Keratinocyte (primary cell): ENCODE measurements around the gene EIF4E1B. TPM values are rescaled to one million over a fixed set of nuclear protein-coding genes. Genes with fewer than 3 reads are reported as not detected.

Source experiments
- DNase-seq: peaks from one replicate; pipeline ENCODE4 v3.0.0-alpha.2; 2011; ENCODE audit warnings: low read depth, missing footprints, low spot score
- FAIRE-seq: peaks from 2 replicates; lab custom pipeline; 2011; peaks lifted over from hg19 to GRCh38; lab: Jason Lieb, UNC
- H2AFZ ChIP-seq: 2 replicates; pipeline ENCODE4 v1.6.0; 2012; ENCODE audit warnings: low read length, control low read depth, inconsistent platforms; ENCODE audit not compliant: control insufficient read depth
- H3K27ac ChIP-seq: 2 replicates; pipeline ENCODE4 v1.5.1; 2011; ENCODE audit warnings: low read length; ENCODE audit not compliant: control insufficient read depth, insufficient read depth
- H3K27me3 ChIP-seq: 3 replicates; pipeline ENCODE4 v1.6.0; 2011; ENCODE audit warnings: low read length; ENCODE audit not compliant: control insufficient read depth, insufficient read depth; ENCODE audit errors: extremely low read depth
- H3K36me3 ChIP-seq, 2 experiments: 2 replicates in 1 of 2; 3 replicates in 1 of 2; pipeline ENCODE4 v1.5.1; 2011; ENCODE audit warnings: low read length in 2 of 2, mild to moderate bottlenecking in 1 of 2; ENCODE audit not compliant: control insufficient read depth in 2 of 2, insufficient read depth in 2 of 2; ENCODE audit errors: extremely low read depth in 1 of 2
- H3K4me1 ChIP-seq: 3 replicates; pipeline ENCODE4 v1.5.1; 2011; ENCODE audit warnings: low read length; ENCODE audit not compliant: control insufficient read depth, insufficient read depth; ENCODE audit errors: extremely low read depth
- H3K4me2 ChIP-seq: 3 replicates; pipeline ENCODE4 v1.6.0; 2011; ENCODE audit warnings: low read depth, low read length; ENCODE audit not compliant: control insufficient read depth, insufficient read depth; ENCODE audit errors: extremely low read depth
- H3K4me3 ChIP-seq, 3 experiments: fragments of 200-600 bp in 1 of 3; sonication (generic) in 1 of 3; 2 replicates in 2 of 3; 3 replicates in 1 of 3; pipeline ENCODE4 v1.5.1; 2011 to 2016; ENCODE audit warnings: low read length in 3 of 3, mild to moderate bottlenecking in 3 of 3, control low read depth in 2 of 3, inconsistent platforms in 1 of 3, low read depth in 1 of 3, mixed read lengths in 1 of 3, mixed run types in 1 of 3, moderate library complexity in 1 of 3; ENCODE audit not compliant: control insufficient read depth in 2 of 3, insufficient read depth in 2 of 3; ENCODE audit errors: extremely low read depth in 1 of 3
- H3K79me2 ChIP-seq: 2 replicates; pipeline ENCODE4 v1.6.0; 2012; ENCODE audit warnings: low read length; ENCODE audit not compliant: control insufficient read depth, insufficient read depth
- H3K9ac ChIP-seq: 3 replicates; pipeline ENCODE4 v1.6.0; 2011; ENCODE audit warnings: low read length; ENCODE audit not compliant: control insufficient read depth, insufficient read depth; ENCODE audit errors: extremely low read depth
- H3K9me1 ChIP-seq: 3 replicates; pipeline ENCODE4 v1.6.0; 2011; ENCODE audit warnings: low read length; ENCODE audit not compliant: control insufficient read depth, insufficient read depth; ENCODE audit errors: extremely low read depth
- H3K9me3 ChIP-seq: 2 replicates; pipeline ENCODE4 v1.5.1; 2012; ENCODE audit warnings: low read depth, low read length; ENCODE audit not compliant: control insufficient read depth
- H4K20me1 ChIP-seq: 3 replicates; pipeline ENCODE4 v1.6.0; 2011; ENCODE audit warnings: low read length; ENCODE audit not compliant: control insufficient read depth, insufficient read depth; ENCODE audit errors: extremely low read depth
- EZH2 ChIP-seq: IDR thresholded peaks from one replicate; pipeline ENCODE4 v1.6.1; 2012; ENCODE audit warnings: inconsistent platforms, mild to moderate bottlenecking, low read length, moderate library complexity
- dilution Hi-C: fragments of 300-500 bp; cut with MboI; formaldehyde crosslinking; loops from one replicate; pipeline ENCODE4 v1.7.0; 2020; ENCODE audit warnings: low sequenced_read_pairs; ENCODE audit not compliant: extremely low pct_ligation_motif_present
- polyA plus RNA-seq, 5 experiments: library from polyadenylated mRNA; depleted of rRNA in 3 of 5; stranded (reverse) in 3 of 5; stranded (forward) in 1 of 5; unstranded in 1 of 5; fragments of >200 nt; gene quantifications; 1 replicate in 1 of 5; 2 replicates in 3 of 5; 3 replicates in 1 of 5; pipeline versions ENCODE4 v1.2.1 to v1.2.3, GENCODE V29; 2011 to 2012; ENCODE audit warnings: missing spikeins in 2 of 5, low read depth in 1 of 5, low replicate concordance in 1 of 5
- TF ChIP-seq, protein P1 (sequence below), 3 experiments: IDR thresholded peaks in 1 of 3; conservative IDR thresholded peaks in 1 of 3; optimal IDR thresholded peaks in 1 of 3; 2 replicates in 2 of 3; 3 replicates in 1 of 3; pipeline versions ENCODE3 to v1.5.1; 2011; ENCODE audit warnings: low read length in 3 of 3, mild to moderate bottlenecking in 3 of 3, moderate library complexity in 2 of 3, control low read depth in 1 of 3, inconsistent platforms in 1 of 3; ENCODE audit not compliant: insufficient read depth in 2 of 3; ENCODE audit errors: extremely low read depth in 1 of 3

Gene EIF4E1B
- polyA plus RNA-seq, 1 donor (not counting 4 experiments of a cell fraction or from before 2014, with no cell fraction given) = not detected

DNA sequence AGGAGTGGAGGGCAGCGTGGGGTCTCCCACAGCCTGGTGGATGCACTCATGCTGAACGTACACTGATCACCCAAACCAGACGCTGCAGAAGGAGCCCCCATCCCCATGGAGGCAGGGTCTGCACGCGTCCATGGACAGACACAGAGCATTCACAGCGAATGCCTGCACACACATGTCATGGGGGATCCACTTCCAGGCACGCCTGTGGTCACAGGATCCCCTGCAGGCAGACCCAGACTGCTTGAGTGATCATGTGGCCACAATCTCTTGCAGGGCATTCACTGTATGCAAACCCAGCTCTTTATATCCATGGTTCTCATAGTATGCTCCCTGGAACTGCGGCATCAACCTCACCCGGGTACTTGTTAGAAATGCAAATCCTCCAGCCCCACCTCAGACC, 5.5 kb upstream of the EIF4E1B start:
- Histone ChIP-seq H3K4me1 (peaks cover 43% of the 10 kb centered on the region), H3K27me3 (peaks cover 16% of the 10 kb centered on the region), H3K9ac (no peak overlapping the region), H2AFZ (no peak overlapping the region), H3K4me2 (no peak overlapping the region), H4K20me1 (peaks cover 4% of the 10 kb centered on the region), H3K79me2 (no peaks in the 10 kb centered on the region), H3K9me1 (no peaks in the 10 kb centered on the region), H3K36me3 (no peaks in the 10 kb centered on the region), H3K27ac (no peak overlapping the region), H3K4me3 (no peak overlapping the region), H3K9me3 (no peaks in the 10 kb centered on the region)
- dilution Hi-C loops = no loop called here
- no peak for TF ChIP-seq EZH2
- TF ChIP-seq, protein P1, sequence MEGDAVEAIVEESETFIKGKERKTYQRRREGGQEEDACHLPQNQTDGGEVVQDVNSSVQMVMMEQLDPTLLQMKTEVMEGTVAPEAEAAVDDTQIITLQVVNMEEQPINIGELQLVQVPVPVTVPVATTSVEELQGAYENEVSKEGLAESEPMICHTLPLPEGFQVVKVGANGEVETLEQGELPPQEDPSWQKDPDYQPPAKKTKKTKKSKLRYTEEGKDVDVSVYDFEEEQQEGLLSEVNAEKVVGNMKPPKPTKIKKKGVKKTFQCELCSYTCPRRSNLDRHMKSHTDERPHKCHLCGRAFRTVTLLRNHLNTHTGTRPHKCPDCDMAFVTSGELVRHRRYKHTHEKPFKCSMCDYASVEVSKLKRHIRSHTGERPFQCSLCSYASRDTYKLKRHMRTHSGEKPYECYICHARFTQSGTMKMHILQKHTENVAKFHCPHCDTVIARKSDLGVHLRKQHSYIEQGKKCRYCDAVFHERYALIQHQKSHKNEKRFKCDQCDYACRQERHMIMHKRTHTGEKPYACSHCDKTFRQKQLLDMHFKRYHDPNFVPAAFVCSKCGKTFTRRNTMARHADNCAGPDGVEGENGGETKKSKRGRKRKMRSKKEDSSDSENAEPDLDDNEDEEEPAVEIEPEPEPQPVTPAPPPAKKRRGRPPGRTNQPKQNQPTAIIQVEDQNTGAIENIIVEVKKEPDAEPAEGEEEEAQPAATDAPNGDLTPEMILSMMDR (optimal IDR thresholded peaks at IDR 0.05 in 1 of 3, IDR thresholded peaks at IDR 0.05 in 1 of 3, conservative IDR thresholded peaks at IDR 0.05 in 1 of 3; ENCODE audit: extremely low read depth in 1 of 3, insufficient read depth in 2 of 3, low read length in 3 of 3) = no peak
- DNase-seq (no peak), FAIRE-seq (no peak)

DNA sequence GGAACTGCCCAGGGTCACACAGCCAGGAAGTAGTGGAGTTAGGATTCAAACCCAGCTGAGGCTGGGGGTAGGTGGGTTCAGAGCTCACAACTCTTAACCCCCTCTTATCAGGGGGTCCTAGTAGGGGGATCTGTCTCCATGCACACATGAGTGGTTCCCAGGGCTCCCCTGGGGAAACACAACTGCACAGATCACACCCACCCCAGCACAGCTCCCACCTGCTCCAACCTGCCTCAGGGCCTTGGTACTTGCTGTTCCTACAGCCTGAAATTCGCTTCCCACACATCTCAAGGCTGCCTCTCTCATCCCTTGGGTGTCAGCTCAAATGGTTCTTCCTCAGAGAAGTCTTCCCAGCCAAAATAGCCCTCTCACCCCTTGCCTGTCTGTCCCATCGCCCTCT, 5.0 kb upstream of the EIF4E1B start:
- dilution Hi-C loops = no loop called here

More for the DNA sequence above, 5.0 kb upstream of the EIF4E1B start:
- H4K20me1 ChIP-seq = peaks cover 4% of the 10 kb centered on the region
- TF ChIP-seq, protein P1 (optimal IDR thresholded peaks at IDR 0.05 in 1 of 3, IDR thresholded peaks at IDR 0.05 in 1 of 3, conservative IDR thresholded peaks at IDR 0.05 in 1 of 3; ENCODE audit: extremely low read depth in 1 of 3, insufficient read depth in 2 of 3, low read length in 3 of 3) = no peak
- TF ChIP-seq EZH2 = no peak
- no peaks in the 10 kb centered on the region for H3K36me3 ChIP-seq
- H2AFZ ChIP-seq = no peak overlapping the region
- peaks cover 43% of the 10 kb centered on the region for H3K4me1 ChIP-seq
- FAIRE-seq (peak; percentile 17), DNase-seq (no peak)
- no peaks in the 10 kb centered on the region for H3K9me3 ChIP-seq
- H3K9me1 ChIP-seq = no peaks in the 10 kb centered on the region
- H3K4me2 ChIP-seq = no peak overlapping the region
- no peak overlapping the region for H3K9ac ChIP-seq
- no peak overlapping the region for H3K27ac ChIP-seq
- H3K27me3 ChIP-seq = peaks cover 14% of the 10 kb centered on the region
- no peak overlapping the region for H3K4me3 ChIP-seq
- no peaks in the 10 kb centered on the region for H3K79me2 ChIP-seq
